ENCODE results near the gene AQR.
"Not testable (repeated sequence)": the region's sequence is repeated elsewhere in the genome, so short reads cannot be mapped to it uniquely, and the experiment has no call there.

AQR gene

GRCh38 chr15:34953851-34954250 is 15.7 kb downstream of the AQR start:
- DNase-seq (ENCODE audit: low read depth in 2 of 2): no peak

GRCh38 chr15:34952481-34952880 is 17.1 kb downstream of the AQR start:
- no peak for DNase-seq (ENCODE audit: low read depth in 2 of 2)

GRCh38 chr15:34951993-34952392 is 17.5 kb downstream of the AQR start:
- DNase-seq (ENCODE audit: low read depth in 2 of 2): no peak

- no peak for DNase-seq (ENCODE audit: low read depth in 2 of 2)
Measured at GRCh38 chr15:34944936-34945335, 24.6 kb downstream of the AQR start.

- DNase-seq (ENCODE audit: low read depth in 2 of 2): no peak
Measured at GRCh38 chr15:34943711-34944110, 25.8 kb downstream of the AQR start.

GRCh38 chr15:34943264-34943663 is 26.3 kb downstream of the AQR start:
- DNase-seq (ENCODE audit: low read depth in 2 of 2): not testable (repeated sequence)

- no peak for DNase-seq (ENCODE audit: low read depth in 2 of 2)
Measured at GRCh38 chr15:34942363-34942762, 27.2 kb downstream of the AQR start.

- DNase-seq (ENCODE audit: low read depth in 2 of 2): no peak
Measured at GRCh38 chr15:34941831-34942230, 27.7 kb downstream of the AQR start.

GRCh38 chr15:34941185-34941698 is 28.3 kb downstream of the AQR start:
- no peak for DNase-seq (ENCODE audit: low read depth in 2 of 2)

- no peak for DNase-seq (ENCODE audit: low read depth in 2 of 2)
Measured at GRCh38 chr15:34933432-34933975, 36.0 kb downstream of the AQR start.

GRCh38 chr15:34928349-34928748 is 41.2 kb downstream of the AQR start:
- DNase-seq (ENCODE audit: low read depth in 2 of 2): not testable (repeated sequence)

GRCh38 chr15:34927726-34928125 is 41.8 kb downstream of the AQR start:
- no peak for DNase-seq (ENCODE audit: low read depth in 2 of 2)

GRCh38 chr15:34914317-34914716 is 55.2 kb downstream of the AQR start:
- DNase-seq (ENCODE audit: low read depth in 2 of 2): no peak

GRCh38 chr15:34905047-34905446 is 64.5 kb downstream of the AQR start:
- DNase-seq (ENCODE audit: low read depth in 2 of 2): no peak

- DNase-seq (ENCODE audit: low read depth in 2 of 2): no peak
Measured at GRCh38 chr15:34904527-34904926, 65.0 kb downstream of the AQR start.

- no peak for DNase-seq (ENCODE audit: low read depth in 2 of 2)
Measured at GRCh38 chr15:34900748-34901147, 68.8 kb downstream of the AQR start.

GRCh38 chr15:34896183-34896582 is 73.4 kb downstream of the AQR start:
- no peak for DNase-seq (ENCODE audit: low read depth in 2 of 2)

- no peak for DNase-seq (ENCODE audit: low read depth in 2 of 2)
Measured at GRCh38 chr15:34893967-34894366, 75.6 kb downstream of the AQR start.

- no peak for DNase-seq (ENCODE audit: low read depth in 2 of 2)
Measured at GRCh38 chr15:34892963-34893591, 76.5 kb downstream of the AQR start.

- DNase-seq (ENCODE audit: low read depth in 2 of 2): no peak
Measured at GRCh38 chr15:34890424-34890823, 79.1 kb downstream of the AQR start.

GRCh38 chr15:34889476-34889875 is 80.1 kb downstream of the AQR start:
- no peak for DNase-seq (ENCODE audit: low read depth in 2 of 2)

GRCh38 chr15:34886134-34886533 is 83.4 kb downstream of the AQR start:
- DNase-seq (ENCODE audit: low read depth in 2 of 2): no peak

- no peak for DNase-seq (ENCODE audit: low read depth in 2 of 2)
Measured at GRCh38 chr15:34883633-34884032, 85.9 kb downstream of the AQR start.

GRCh38 chr15:34883042-34883441 is 86.5 kb downstream of the AQR start:
- DNase-seq (ENCODE audit: low read depth in 2 of 2): no peak

Measured in stimulated activated CD8-positive, alpha-beta memory T cell treated with anti-CD3 and anti-CD28 coated beads, Interleukin-15, amount 100 ng/mL, for 4 hours (primary cell).